Measurements from ENCODE around the gene SKA3.

The SKA3 gene

DNA sequence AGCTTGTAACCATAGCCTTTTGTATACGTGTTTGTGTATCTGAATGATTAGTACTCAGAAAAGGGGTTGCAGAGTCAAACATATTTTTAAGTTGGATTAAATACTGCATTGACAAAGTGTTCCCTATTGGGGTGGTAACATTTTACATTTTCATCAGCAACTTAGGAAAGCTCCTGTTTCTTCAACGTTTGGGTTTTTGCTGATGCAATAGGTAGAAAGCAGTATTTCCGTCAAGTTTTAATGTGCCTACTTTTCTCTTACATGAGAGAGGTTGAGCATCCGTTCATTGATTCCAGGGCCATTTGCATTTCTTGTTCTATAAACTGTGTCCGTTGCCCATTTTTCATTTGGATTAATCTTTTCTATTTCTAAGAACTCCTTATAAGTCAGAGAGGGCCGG lies 56.2 kb downstream of the SKA3 start (continued):
- TF ChIP-seq ZBTB49 (tag by site-specific recombination; IDR thresholded peaks at IDR 0.05; ENCODE audit: low read depth) (no peak), ZNF37A (tag by site-specific recombination; IDR thresholded peaks at IDR 0.05) (no peak), ZBTB1 (tag by site-specific recombination; IDR thresholded peaks at IDR 0.05) (no peak), KLF9 (tag by site-specific recombination; IDR thresholded peaks at IDR 0.05; ENCODE audit: low read depth) (no peak)

GRCh38 chr13:21119526-21119925 lies 56.8 kb downstream of the SKA3 start:
- CTCF ChIA-PET = no interaction called here
- no peaks in the 10 kb centered on the region for H3K9me3 ChIP-seq (ENCODE audit: control insufficient read depth, insufficient read depth, low read depth, low read length)
- H3K4me3 ChIP-seq (ENCODE audit: low read depth, low read length) = no peak overlapping the region
- TF ChIP-seq ZNF76 (tag by site-specific recombination; IDR thresholded peaks at IDR 0.05; ENCODE audit: borderline replicate concordance, low read depth) (no peak), ZNF560 (tag by site-specific recombination; IDR thresholded peaks at IDR 0.05; ENCODE audit: borderline replicate concordance) (no peak), KLF10 (tag by site-specific recombination; IDR thresholded peaks at IDR 0.05) (no peak), ZNF121 (tag by site-specific recombination; IDR thresholded peaks at IDR 0.05) (no peak), ZNF202 (tag by site-specific recombination; IDR thresholded peaks at IDR 0.05; ENCODE audit: borderline replicate concordance) (no peak), ZNF660 (tag by site-specific recombination; IDR thresholded peaks at IDR 0.05) (no peak), ZNF777 (tag by site-specific recombination; IDR thresholded peaks at IDR 0.05; ENCODE audit: borderline replicate concordance) (no peak), ZNF138 (tag by site-specific recombination; IDR thresholded peaks at IDR 0.05; ENCODE audit: borderline replicate concordance) (no peak), PRDM2 (tag by site-specific recombination; IDR thresholded peaks at IDR 0.05; ENCODE audit: borderline replicate concordance) (no peak), ZNF248 (tag by site-specific recombination; IDR thresholded peaks at IDR 0.05) (no peak), ZNF214 (tag by site-specific recombination; IDR thresholded peaks at IDR 0.05; ENCODE audit: borderline replicate concordance) (no peak), ZNF544 (tag by site-specific recombination; IDR thresholded peaks at IDR 0.05) (no peak), ZNF529 (tag by site-specific recombination; IDR thresholded peaks at IDR 0.05; ENCODE audit: insufficient replicate concordance) (no peak), ZIC2 (tag by site-specific recombination; IDR thresholded peaks at IDR 0.05) (no peak), ZNF48 (tag by site-specific recombination; IDR thresholded peaks at IDR 0.05) (no peak), ZEB2 (tag by site-specific recombination; IDR thresholded peaks at IDR 0.05) (no peak)
- no peaks in the 10 kb centered on the region for H3K36me3 ChIP-seq (ENCODE audit: control insufficient read depth in 2 of 2, insufficient read depth in 1 of 2, low read length in 2 of 2)
- no peak overlapping the region for H3K27ac ChIP-seq (ENCODE audit: extremely low read depth, low read depth, low read length)
- POLR2A ChIA-PET = no interaction called here
- no peaks in the 10 kb centered on the region for H3K4me1 ChIP-seq (ENCODE audit: control insufficient read depth, insufficient read depth, low read length)
